ENCODE measurements around the gene ARL4D.
"Not testable (repeated sequence)": the region's sequence is repeated elsewhere in the genome, so short reads cannot be mapped to it uniquely, and the experiment has no call there.

DNA sequence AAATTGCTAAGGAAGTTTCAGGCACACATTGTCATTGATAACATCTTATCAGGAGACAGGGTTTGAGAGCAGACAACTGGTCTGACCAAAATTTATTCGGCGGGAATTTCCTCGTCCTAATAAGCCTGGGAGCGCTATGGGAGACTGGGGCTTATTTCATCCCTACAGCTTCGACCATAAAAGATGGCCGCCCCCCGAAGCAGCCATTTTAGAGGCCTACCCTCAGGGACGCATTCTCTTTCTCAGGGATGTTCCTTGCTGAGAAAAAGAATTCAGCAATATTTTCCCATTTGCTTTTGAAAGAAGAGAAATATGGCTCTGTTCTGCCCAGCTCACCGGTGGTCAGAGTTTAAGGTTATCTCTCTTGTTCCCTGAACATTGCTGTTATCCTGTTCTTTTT lies 32.9 kb upstream of the ARL4D start:
- TF ChIP-seq EZH2 (IDR thresholded peaks at IDR 0.05; ENCODE audit: borderline replicate concordance, low read length); CTCF (IDR thresholded peaks at IDR 0.05; ENCODE audit: low read length): not testable (repeated sequence)
